Esophagus mucosa (tissue), 1 donor: Measurements from ENCODE around the gene C22orf39. TPM values are rescaled to one million over a fixed set of nuclear protein-coding genes. Genes with fewer than 3 reads are reported as not detected.

Experiments
- ATAC-seq: fragments of 200-7000 bp; cut with Tn5 transposase; one replicate; pipeline ENCODE4 v1.9.1; 2020
- total RNA-seq: library from RNA; stranded (reverse); gene quantifications from one replicate; pipeline ENCODE4 v1.2.4, GENCODE V29; 2023
- donor health status: DM: yes; HTN: yes; CAD: no.

Gene C22orf39
- 11.8 TPM for total RNA-seq

- peak; percentile 92 for ATAC-seq
Observed at GRCh38 chr22:19447330-19448075, at the start of gene C22orf39. TSS of gene C22orf39 (minus strand) at chr22:19447711. CDS start at chr22:19447688, 23 bp downstream.

GRCh38 chr22:19497245-19497644 lies 49.7 kb upstream of the C22orf39 start:
- ATAC-seq, result no peak

GRCh38 chr22:19496324-19496630 lies 48.8 kb upstream of the C22orf39 start:
- no peak for ATAC-seq

- ATAC-seq, result no peak
Observed at GRCh38 chr22:19495562-19496323, 48.2 kb upstream of the C22orf39 start.

GRCh38 chr22:19494676-19495173 lies 47.2 kb upstream of the C22orf39 start:
- no peak for ATAC-seq

GRCh38 chr22:19494001-19494560 lies 46.6 kb upstream of the C22orf39 start:
- no peak for ATAC-seq

GRCh38 chr22:19492504-19493174 lies 45.1 kb upstream of the C22orf39 start:
- ATAC-seq, result no peak

GRCh38 chr22:19490628-19491230 lies 43.2 kb upstream of the C22orf39 start:
- no peak for ATAC-seq

GRCh38 chr22:19488884-19489843 lies 41.7 kb upstream of the C22orf39 start:
- no peak for ATAC-seq

- no peak for ATAC-seq
Observed at GRCh38 chr22:19488285-19488684, 40.8 kb upstream of the C22orf39 start.

GRCh38 chr22:19483481-19484244 lies 36.2 kb upstream of the C22orf39 start:
- no peak for ATAC-seq

GRCh38 chr22:19482297-19482696 lies 34.8 kb upstream of the C22orf39 start:
- no peak for ATAC-seq

GRCh38 chr22:19480789-19481188 lies 33.3 kb upstream of the C22orf39 start:
- no peak for ATAC-seq

- peak; percentile 1 for ATAC-seq
Observed at GRCh38 chr22:19480173-19480568, 32.7 kb upstream of the C22orf39 start.

- ATAC-seq, result peak; percentile 95
Observed at GRCh38 chr22:19479355-19480172, 32.1 kb upstream of the C22orf39 start, which contains the start of gene CDC45. TSS of gene CDC45 (plus strand) at chr22:19479920. CDS start at chr22:19479969, 49 bp downstream.

- ATAC-seq, result peak; percentile 72
Observed at GRCh38 chr22:19478901-19479354, 31.4 kb upstream of the C22orf39 start, which contains the start of gene UFD1. TSS of gene UFD1 (minus strand) at chr22:19479193. CDS start at chr22:19479085, 108 bp downstream.

- peak; percentile 4 for ATAC-seq
Observed at GRCh38 chr22:19478045-19478900, 30.8 kb upstream of the C22orf39 start.
